GM10847 (cell line): Measurements from ENCODE around the gene CD74.

Experiments
- POLR2A ChIP-seq: IDR thresholded peaks from 2 replicates; pipeline ENCODE4 v1.6.1; 2011; ENCODE audit not compliant: insufficient read length; ENCODE audit errors: extremely low read depth

Gene CD74

GRCh38 chr5:150402901-150403342 is 9.8 kb downstream of the CD74 start:
- TF ChIP-seq POLR2A, result peak; percentile 63

GRCh38 chr5:150402229-150402773 is 10.4 kb downstream of the CD74 start:
- no peak for TF ChIP-seq POLR2A

DNA sequence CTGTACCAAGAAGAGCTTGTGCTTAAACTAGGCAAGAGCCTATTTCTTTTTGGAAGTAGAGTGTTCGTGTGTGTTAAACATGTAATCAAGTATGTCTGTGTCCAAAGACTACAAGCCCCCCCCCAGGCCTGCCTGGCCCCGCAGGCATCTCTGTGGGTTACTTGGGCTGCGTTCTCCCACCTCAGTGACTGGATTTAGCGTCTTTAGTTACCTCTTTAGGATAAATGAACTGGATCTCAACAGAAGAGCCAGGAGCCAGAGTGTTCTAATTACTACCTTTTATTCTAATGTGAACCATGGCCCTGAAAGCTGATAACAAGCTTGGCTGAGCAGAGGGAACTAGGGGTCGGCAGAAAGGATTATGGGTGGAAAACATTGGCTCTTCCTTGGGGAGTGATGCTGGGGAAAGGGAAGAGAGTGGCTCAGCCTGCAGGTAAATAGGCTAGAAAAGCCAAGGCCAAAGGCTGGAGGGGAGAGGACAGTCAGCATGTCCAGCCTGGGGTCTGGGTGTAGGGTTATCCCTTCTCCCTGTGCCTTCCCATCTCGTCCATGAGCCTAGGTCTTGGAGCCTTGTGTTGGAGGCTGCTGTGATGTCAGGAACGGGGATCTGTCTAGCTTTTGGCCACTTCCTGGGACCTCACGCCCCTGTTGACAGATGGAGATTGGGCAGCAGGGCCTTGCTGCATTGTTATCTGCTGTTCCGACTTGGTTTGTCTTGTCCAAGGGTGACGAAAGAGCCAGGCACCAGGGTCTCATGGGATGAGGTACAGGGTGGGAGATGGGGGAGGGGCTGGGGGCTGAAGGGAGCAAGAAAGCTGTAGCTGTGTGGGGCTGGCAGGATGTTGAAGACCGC is 11.1 kb downstream of the CD74 start:
- peak; percentile 33 for TF ChIP-seq POLR2A

DNA sequence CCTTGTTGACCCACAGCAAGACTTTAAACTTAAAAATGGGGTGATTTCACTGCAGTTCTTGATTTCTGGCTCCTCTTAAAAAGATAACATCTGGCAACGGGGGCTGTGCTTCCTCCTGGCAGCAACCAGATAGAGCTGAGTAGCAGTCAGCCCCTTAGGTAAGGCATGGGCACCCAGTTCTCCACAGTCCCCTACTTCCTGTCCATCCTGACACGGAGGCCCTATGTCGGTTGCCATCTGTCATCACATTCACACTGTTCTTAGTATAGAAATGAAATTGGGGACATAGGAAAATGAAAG is 11.7 kb downstream of the CD74 start:
- peak; percentile 36 for TF ChIP-seq POLR2A

DNA sequence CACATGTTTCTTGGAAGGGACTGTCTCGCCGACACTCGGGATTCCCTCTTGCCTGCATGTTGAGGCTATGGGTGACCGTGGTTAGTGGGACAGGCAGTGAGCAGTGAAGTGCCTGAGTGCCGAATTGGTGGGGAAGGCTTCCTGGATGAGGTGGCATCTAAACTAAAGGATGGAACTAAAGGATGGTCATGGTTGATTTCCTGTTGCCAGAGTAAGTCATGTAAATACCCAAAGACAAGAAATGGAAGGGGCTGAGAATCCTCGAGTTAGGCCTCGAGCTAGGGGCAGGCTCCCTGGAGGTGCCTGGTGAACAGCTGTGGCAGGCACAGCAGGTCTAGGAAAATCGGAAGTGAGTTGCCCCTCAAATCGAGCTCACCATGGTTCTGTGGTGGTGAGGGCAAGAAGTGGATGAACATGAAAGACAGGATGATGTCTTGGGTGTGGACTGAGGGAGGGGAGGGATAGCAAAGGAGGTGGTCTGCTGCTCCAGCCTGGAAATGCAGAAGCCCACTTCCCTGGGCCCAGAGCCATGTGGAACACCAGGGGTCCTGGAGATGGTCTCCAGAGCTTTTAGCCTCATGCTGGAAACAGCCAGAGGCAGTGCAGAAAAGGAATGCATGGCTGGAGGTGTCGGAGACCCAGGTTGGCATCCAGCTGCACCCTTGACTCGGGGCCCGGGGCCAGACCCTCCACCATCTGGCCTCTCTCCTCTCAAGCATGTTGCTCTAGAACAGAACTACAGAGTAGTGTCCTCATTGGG is 12.2 kb downstream of the CD74 start:
- TF ChIP-seq POLR2A, result peak; percentile 73

DNA sequence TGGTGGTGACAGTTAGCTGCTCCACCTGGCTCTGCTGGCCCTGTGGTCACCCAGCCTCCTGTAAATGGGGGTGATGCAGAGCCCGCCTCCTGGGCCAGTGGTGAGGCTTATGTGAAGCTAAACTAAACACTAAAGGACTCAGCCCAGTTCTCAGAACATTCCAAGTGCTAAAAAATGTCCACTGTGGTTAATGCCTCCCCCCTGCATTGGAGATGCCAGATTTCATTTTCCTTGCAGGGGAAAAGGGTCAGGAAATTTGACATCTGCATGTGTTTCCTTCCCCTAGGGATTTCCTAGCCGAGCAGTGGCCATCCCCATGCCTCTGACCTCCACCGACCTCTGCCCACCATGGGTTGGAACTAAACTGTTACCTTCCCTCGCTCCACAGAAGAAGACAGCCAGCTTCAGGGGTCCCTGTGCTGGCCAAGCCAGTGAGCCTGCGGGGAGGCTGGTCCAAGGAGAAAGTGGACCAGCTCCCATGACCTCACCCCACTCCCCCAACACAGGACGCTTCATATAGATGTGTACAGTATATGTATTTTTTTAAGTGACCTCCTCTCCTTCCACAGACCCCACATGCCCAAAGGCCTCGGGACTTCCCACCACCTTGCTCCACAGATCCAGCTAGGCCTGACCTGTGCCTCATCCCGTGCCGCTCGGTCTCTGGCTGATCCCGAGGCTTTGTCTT is 13.0 kb downstream of the CD74 start:
- peak; percentile 2 for TF ChIP-seq POLR2A

DNA sequence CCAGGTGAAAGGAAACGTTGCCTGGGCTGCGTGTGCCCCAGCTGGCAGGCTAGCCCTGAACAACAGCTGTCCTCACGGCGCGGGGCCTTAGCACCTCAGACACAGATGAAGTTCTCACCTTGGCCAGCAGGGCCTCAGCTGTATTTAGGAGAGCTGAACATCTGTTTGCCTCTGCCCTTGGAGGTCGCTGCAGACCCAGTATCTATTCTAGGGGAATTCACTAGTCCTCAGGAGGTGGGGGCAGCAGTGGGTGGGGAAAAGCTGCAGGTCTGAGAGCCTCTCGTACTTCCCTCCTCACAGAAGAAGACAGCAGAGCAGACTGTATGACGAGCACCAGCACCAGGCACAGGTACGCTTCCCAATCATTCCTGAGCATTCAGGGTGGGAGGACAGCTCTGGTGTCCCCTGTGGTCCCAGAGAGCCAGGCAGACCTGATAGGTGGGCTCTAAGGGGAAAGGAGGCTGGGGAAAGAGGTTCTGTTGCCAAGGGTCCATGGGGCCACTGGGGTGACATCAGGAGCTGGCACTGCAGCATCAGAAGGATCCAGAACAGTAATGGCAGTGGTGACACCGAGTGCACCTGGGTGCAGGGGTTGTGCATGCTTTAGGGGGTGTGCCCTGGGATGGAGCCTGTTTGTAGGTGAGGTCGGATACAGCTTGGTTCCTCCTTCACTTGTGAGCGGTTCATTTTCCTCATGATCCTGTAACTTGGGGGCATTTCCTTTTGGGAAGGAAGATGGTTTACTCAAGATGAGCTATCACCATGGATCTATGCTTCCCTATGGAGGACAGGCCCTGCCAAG is 13.8 kb downstream of the CD74 start:
- TF ChIP-seq POLR2A, result peak; percentile 51

GRCh38 chr5:150397782-150398721 is 14.7 kb downstream of the CD74 start:
- no peak for TF ChIP-seq POLR2A

DNA sequence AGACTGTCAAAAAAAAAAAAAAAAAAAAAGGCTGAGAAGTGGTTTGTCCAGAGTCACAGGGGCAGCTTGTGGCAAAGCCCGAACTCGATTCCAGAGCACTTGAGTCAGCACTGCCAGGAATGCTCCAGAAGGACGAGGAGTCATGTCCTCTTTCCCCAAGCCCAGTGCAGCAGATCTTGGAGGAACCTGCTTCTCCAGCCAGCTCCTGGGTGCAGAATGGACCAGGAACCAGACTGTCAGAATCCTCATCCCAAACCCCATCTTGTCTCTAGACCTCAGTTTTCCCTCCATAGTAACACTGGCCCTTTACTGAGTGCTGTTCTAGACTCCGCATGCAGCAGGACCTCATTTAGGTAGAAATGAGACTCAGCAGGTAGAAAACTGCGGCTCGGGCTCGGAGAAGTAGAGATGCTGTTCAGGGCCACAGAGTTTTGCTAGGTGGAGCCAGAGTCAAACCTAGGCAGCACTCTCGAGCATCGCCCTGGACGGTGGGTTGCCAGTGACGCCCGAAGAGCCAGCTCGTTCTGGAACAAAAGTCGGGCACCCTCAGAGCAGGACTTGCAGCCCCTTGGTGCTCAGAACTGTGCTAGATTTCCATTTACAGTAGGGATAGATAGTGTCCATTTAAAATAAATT is 15.4 kb downstream of the CD74 start:
- no peak for TF ChIP-seq POLR2A

DNA sequence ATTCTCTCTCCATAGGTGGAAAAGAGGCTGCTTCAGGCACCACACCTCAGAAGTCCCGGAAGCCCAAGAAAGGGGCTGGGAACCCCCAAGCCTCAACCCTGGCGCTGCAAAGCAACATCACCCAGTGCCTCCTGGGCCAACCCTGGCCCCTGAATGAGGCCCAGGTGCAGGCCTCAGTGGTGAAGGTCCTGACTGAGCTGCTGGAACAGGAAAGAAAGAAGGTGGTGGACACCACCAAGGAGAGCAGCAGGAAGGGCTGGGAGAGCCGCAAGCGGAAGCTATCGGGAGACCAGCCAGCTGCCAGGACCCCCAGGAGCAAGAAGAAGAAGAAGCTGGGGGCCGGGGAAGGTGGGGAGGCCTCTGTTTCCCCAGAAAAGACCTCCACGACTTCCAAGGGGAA is 16.4 kb downstream of the CD74 start:
- no peak for TF ChIP-seq POLR2A

- TF ChIP-seq POLR2A, result no peak
Measured at GRCh38 chr5:150395688-150395975, 17.1 kb downstream of the CD74 start.

GRCh38 chr5:150394912-150395687 is 17.6 kb downstream of the CD74 start:
- TF ChIP-seq POLR2A, result no peak

DNA sequence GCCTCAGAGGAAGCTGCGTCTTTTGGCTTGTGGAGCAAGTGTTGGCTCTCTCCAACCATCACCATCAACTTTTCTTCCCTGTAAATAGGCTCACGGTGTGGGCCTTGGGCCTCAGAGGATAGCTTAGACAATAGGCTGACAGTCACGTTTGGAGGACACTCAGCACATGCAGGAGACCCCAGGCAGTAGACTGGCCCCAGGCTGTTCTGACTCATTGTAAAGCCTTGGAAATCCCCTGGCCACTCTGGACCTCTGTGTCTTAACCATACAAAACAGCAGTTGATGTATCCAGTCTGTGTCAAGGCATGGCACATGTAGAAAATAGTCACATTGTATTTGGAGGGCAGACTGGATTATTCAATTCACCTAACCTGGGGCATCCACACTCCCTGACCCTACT is 18.6 kb downstream of the CD74 start:
- TF ChIP-seq POLR2A, result no peak
